Measurements from ENCODE around the gene RABEP1. TPM values are rescaled to one million over a fixed set of nuclear protein-coding genes. Genes with fewer than 3 reads are reported as not detected.

The RABEP1 gene
- total RNA-seq, 2 experiments from 2014 or later = 39.2 to 42.0 TPM

- no peak overlapping the region for H3K27ac Mint-ChIP-seq
- H3K9me3 Mint-ChIP-seq = no peaks in the 10 kb centered on the region
Observed at GRCh38 chr17:5254414-5254813, 27.7 kb upstream of the RABEP1 start.

GRCh38 chr17:5254903-5255521 lies 27.1 kb upstream of the RABEP1 start:
- ATAC-seq (ENCODE audit: low read depth) (no peak), DNase-seq (no peak)
- Mint-ChIP-seq H3K4me1 (peaks cover 12% of the 10 kb centered on the region), H3K36me3 (no peaks in the 10 kb centered on the region), H3K9me3 (no peaks in the 10 kb centered on the region), H3K27ac (no peak overlapping the region), H3K4me3 (no peak overlapping the region), H3K27me3 (peaks cover 2% of the 10 kb centered on the region)
- POLR2A ChIA-PET = interaction anchor here (0.6 to 1.6 kb wide), 2 partner anchors 9 to 26 kb away, joined by 3 to 5 read pairs; no protein-coding TSS in a partner anchor

More at GRCh38 chr17:5254414-5254813, 27.7 kb upstream of the RABEP1 start:
- DNase-seq (no peak), ATAC-seq (ENCODE audit: low read depth) (no peak)
- POLR2A ChIA-PET = interaction anchor here (1.6 kb wide), 1 partner anchor 27 kb away, joined by 5 read pairs; no protein-coding TSS in a partner anchor
- Mint-ChIP-seq H3K36me3 (no peaks in the 10 kb centered on the region), H3K4me3 (no peak overlapping the region), H3K27me3 (peaks cover 2% of the 10 kb centered on the region), H3K4me1 (peaks cover 15% of the 10 kb centered on the region)

- H3K36me3 Mint-ChIP-seq = no peaks in the 10 kb centered on the region
- POLR2A ChIA-PET = no interaction called here
- no peak overlapping the region for H3K27ac Mint-ChIP-seq
- peaks cover 12% of the 10 kb centered on the region for H3K4me1 Mint-ChIP-seq
- no peak overlapping the region for H3K4me3 Mint-ChIP-seq
- peaks cover 2% of the 10 kb centered on the region for H3K27me3 Mint-ChIP-seq
- H3K9me3 Mint-ChIP-seq = no peaks in the 10 kb centered on the region
- ATAC-seq (ENCODE audit: low read depth) (no peak), DNase-seq (no peak)
Observed at GRCh38 chr17:5257124-5257523, 25.0 kb upstream of the RABEP1 start.

GRCh38 chr17:5260542-5260941 lies 21.5 kb upstream of the RABEP1 start:
- peaks cover 2% of the 10 kb centered on the region for H3K27me3 Mint-ChIP-seq
- no peak overlapping the region for H3K4me3 Mint-ChIP-seq
- ATAC-seq (ENCODE audit: low read depth) (no peak), DNase-seq (no peak)
- H3K4me1 Mint-ChIP-seq = no peaks in the 10 kb centered on the region
- H3K9me3 Mint-ChIP-seq = no peaks in the 10 kb centered on the region
- H3K27ac Mint-ChIP-seq = no peak overlapping the region
- no peaks in the 10 kb centered on the region for H3K36me3 Mint-ChIP-seq
- POLR2A ChIA-PET = interaction anchor here (0.7 kb wide), 1 partner anchor 16 kb away, joined by 5 read pairs; no protein-coding TSS in a partner anchor

- POLR2A ChIA-PET = no interaction called here
Observed at GRCh38 chr17:5262416-5262991, 19.6 kb upstream of the RABEP1 start.

GRCh38 chr17:5263441-5263840 lies 18.6 kb upstream of the RABEP1 start:
- POLR2A ChIA-PET = interaction anchor here (0.7 kb wide), 1 partner anchor 176 kb away, joined by 3 read pairs; no protein-coding TSS in a partner anchor
- H3K4me3 Mint-ChIP-seq = no peak overlapping the region
- ATAC-seq (ENCODE audit: low read depth) (no peak), DNase-seq (no peak)
- H3K27ac Mint-ChIP-seq = no peak overlapping the region
- H3K9me3 Mint-ChIP-seq = no peaks in the 10 kb centered on the region
- no peaks in the 10 kb centered on the region for H3K36me3 Mint-ChIP-seq
- H3K4me1 Mint-ChIP-seq = no peaks in the 10 kb centered on the region
- H3K27me3 Mint-ChIP-seq = peaks cover 3% of the 10 kb centered on the region

More at GRCh38 chr17:5262416-5262991, 19.6 kb upstream of the RABEP1 start:
- peaks cover 2% of the 10 kb centered on the region for H3K27me3 Mint-ChIP-seq
- H3K4me1 Mint-ChIP-seq = no peaks in the 10 kb centered on the region
- no peaks in the 10 kb centered on the region for H3K36me3 Mint-ChIP-seq
- H3K4me3 Mint-ChIP-seq = no peak overlapping the region
- ATAC-seq (ENCODE audit: low read depth) (no peak), DNase-seq (no peak)
- no peak overlapping the region for H3K27ac Mint-ChIP-seq
- no peaks in the 10 kb centered on the region for H3K9me3 Mint-ChIP-seq

- Mint-ChIP-seq H3K9me3 (no peaks in the 10 kb centered on the region), H3K4me3 (no peak overlapping the region), H3K36me3 (no peaks in the 10 kb centered on the region), H3K27me3 (peaks cover 3% of the 10 kb centered on the region), H3K4me1 (no peaks in the 10 kb centered on the region), H3K27ac (no peak overlapping the region)
- ATAC-seq (ENCODE audit: low read depth) (no peak), DNase-seq (no peak)
- POLR2A ChIA-PET = no interaction called here
Observed at GRCh38 chr17:5264893-5265292, 17.2 kb upstream of the RABEP1 start.

GRCh38 chr17:5269241-5269960 lies 12.7 kb upstream of the RABEP1 start:
- Mint-ChIP-seq H3K27ac (no peak overlapping the region), H3K4me3 (no peak overlapping the region), H3K27me3 (peaks cover 5% of the 10 kb centered on the region), H3K36me3 (no peaks in the 10 kb centered on the region), H3K9me3 (no peaks in the 10 kb centered on the region), H3K4me1 (no peaks in the 10 kb centered on the region)
- POLR2A ChIA-PET = no interaction called here
- DNase-seq (no peak), ATAC-seq (ENCODE audit: low read depth) (no peak)

- Mint-ChIP-seq H3K4me1 (no peaks in the 10 kb centered on the region), H3K4me3 (no peak overlapping the region), H3K27me3 (peaks cover 4% of the 10 kb centered on the region), H3K27ac (no peak overlapping the region), H3K36me3 (no peaks in the 10 kb centered on the region), H3K9me3 (no peaks in the 10 kb centered on the region)
- POLR2A ChIA-PET = no interaction called here
- DNase-seq (no peak), ATAC-seq (ENCODE audit: low read depth) (no peak)
Observed at GRCh38 chr17:5272322-5272721, 9.8 kb upstream of the RABEP1 start.

GRCh38 chr17:5282642-5283217 lies 646 bp downstream of the RABEP1 start:
- POLR2A ChIA-PET = interaction anchor here (0.7 kb wide), 1 partner anchor 137 kb away, joined by 3 read pairs; the partner anchor contains the start of gene NUP88
- DNase-seq = no peak

GRCh38 chr17:5283571-5284315 lies 1.7 kb downstream of the RABEP1 start:
- Mint-ChIP-seq H3K9me3 (no peaks in the 10 kb centered on the region), H3K27ac (peak overlapping the region; percentile 13)

More at GRCh38 chr17:5282642-5283217, 646 bp downstream of the RABEP1 start:
- Mint-ChIP-seq H3K9me3 (no peaks in the 10 kb centered on the region), H3K4me1 (peaks cover 22% of the 10 kb centered on the region), H3K27me3 (no peaks in the 10 kb centered on the region), H3K4me3 (peak overlapping the region; percentile 89), H3K27ac (peak overlapping the region; percentile 68), H3K36me3 (peaks cover 8% of the 10 kb centered on the region)
- no peak for ATAC-seq (ENCODE audit: low read depth)

GRCh38 chr17:5284681-5285080 lies 2.6 kb downstream of the RABEP1 start:
- no peak overlapping the region for H3K4me3 Mint-ChIP-seq
- POLR2A ChIA-PET = interaction anchor here (0.6 kb wide), 1 partner anchor 122 kb away, joined by 3 read pairs; no protein-coding TSS in a partner anchor
- ATAC-seq (ENCODE audit: low read depth) (no peak), DNase-seq (no peak)
- peaks cover 28% of the 10 kb centered on the region for H3K4me1 Mint-ChIP-seq
- no peak overlapping the region for H3K27ac Mint-ChIP-seq
- H3K36me3 Mint-ChIP-seq = peaks cover 12% of the 10 kb centered on the region
- no peaks in the 10 kb centered on the region for H3K9me3 Mint-ChIP-seq
- H3K27me3 Mint-ChIP-seq = no peaks in the 10 kb centered on the region

More at GRCh38 chr17:5283571-5284315, 1.7 kb downstream of the RABEP1 start:
- peaks cover 24% of the 10 kb centered on the region for H3K4me1 Mint-ChIP-seq
- peaks cover 8% of the 10 kb centered on the region for H3K36me3 Mint-ChIP-seq
- peak overlapping the region; percentile 89 for H3K4me3 Mint-ChIP-seq
- no peak for DNase-seq
- H3K27me3 Mint-ChIP-seq = no peaks in the 10 kb centered on the region
- no peak for ATAC-seq (ENCODE audit: low read depth)
- POLR2A ChIA-PET = interaction anchor here (0.7 to 1.2 kb wide), 2 partner anchors 24 to 135 kb away, joined by 3 read pairs; partner anchors contain the start of gene NUP88

Measured in activated naive CD8-positive, alpha-beta T cell treated with anti-CD3 and anti-CD28 coated beads, Interleukin-2, amount 10 ng/mL, durations not matched to agents 7 days and 5 days (primary cell).